Measurements from ENCODE around the gene GET4. TPM values are rescaled to one million over a fixed set of nuclear protein-coding genes. Genes with fewer than 3 reads are reported as not detected.
"Not testable (repeated sequence)": the region's sequence is repeated elsewhere in the genome, so short reads cannot be mapped to it uniquely, and the experiment has no call there.

GET4 gene
- polyA plus RNA-seq, 3 donors = 45.2 to 62.0 (median 61.0) TPM

GRCh38 chr7:926061-927030 lies 50.0 kb downstream of the GET4 start:
- no peak for DNase-seq

DNA sequence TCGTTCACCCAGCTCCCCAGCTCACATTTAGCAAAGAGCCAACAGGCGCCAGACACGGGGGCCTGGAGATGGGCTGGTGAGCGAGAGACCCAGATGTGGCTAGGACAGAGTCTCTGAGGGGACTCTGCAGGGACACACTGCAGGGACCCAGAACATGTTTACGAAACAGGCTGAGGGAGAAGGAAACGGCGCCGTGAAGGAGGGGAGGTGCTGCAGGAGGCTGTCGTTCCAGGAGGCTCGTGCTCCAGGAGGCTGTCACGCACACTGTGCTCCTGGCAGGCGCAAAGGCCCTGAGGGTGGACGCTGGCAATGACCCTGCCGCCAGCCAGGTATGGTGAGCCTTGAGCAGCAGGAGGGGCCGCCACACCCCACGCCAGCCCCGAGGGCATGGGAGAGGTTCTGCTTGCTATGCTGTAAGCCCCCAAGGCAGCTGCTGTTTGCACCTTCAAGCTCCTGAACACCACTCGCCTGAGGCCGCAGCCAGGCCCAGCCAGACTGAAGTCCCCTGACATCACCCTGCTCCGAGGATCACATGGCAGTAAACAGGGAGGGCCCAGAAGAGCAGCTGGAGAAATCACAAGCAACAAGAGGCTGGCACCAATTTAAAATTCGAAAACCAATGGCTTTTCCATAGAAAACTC lies 50.8 kb downstream of the GET4 start:
- DNase-seq = no peak

- DNase-seq = no peak
Observed at GRCh38 chr7:929311-929711, 53.0 kb downstream of the GET4 start.

DNA sequence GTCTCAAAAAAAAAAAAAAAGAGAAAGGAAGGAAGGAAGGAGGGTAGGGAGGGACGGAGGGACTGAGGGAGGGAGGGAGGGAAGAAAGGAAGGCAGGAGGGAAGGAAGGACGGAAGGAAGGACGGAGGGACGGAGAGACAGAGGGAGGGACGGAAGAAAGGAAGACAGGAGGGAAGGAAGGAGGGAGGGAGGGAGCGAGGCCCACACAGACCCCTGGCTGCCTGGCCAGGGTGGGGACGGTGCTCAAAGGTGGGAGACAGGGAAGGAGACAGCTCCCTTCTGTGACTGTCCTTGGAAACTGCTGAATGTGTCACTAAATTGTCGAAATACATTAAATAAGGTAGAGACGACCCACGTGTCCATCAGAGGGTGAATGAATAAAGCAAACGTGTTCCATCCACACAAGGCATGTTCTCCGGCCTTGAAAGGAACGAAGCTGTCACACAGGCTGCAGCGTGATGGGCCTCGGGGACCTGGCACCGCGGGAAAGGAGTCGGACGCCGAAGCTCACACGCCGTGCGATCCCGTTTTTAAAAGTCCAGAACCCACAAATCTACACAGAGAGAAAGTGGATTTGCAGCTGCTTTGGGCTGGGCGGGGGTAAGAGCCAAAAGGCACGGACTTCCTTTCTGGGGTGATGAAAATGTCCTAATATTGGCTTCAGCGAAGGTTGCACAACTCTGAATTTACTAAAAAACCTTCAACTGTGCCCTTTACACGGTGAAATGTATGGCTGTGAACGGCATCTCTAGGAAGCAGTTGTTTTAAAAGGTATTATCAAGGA lies 54.8 kb downstream of the GET4 start:
- DNase-seq = no peak

- DNase-seq = no peak
Observed at GRCh38 chr7:931871-932650, 55.7 kb downstream of the GET4 start.

- DNase-seq = no peak
Observed at GRCh38 chr7:932651-932975, 56.3 kb downstream of the GET4 start.

DNA sequence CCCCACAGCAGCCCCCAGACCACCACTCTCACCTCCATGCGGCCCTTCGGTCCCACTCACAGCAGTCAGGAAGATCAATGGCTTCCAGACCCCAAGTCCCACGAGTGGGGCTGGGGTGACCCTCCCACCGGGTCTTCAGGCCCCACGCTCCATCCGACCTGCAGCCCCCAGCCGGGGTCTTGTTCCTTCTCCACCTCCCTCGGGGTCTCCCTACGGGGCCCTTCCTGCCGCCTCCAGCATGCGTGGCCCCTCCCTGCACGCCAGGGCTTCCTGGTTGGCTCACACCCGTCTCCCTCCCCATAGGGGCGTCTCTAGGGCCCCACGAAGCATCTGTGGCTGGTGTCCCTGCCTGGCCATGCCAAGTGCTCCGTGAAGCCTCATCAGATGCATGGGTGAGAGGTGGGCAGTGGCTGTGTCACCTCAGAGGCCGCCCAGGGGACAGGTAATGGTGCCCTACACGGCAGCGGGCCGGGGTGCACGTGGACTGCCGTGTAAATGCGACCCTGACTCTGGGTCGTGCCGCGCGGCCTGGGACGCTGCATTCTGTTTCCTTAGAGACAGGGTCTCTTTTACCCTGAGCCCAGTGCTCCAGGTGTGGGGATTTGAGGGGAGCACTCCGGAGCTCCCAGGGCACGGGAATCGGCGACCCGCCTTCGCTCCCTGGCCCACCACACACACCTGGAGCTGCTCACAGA lies 58.3 kb downstream of the GET4 start:
- no peak for DNase-seq

DNA sequence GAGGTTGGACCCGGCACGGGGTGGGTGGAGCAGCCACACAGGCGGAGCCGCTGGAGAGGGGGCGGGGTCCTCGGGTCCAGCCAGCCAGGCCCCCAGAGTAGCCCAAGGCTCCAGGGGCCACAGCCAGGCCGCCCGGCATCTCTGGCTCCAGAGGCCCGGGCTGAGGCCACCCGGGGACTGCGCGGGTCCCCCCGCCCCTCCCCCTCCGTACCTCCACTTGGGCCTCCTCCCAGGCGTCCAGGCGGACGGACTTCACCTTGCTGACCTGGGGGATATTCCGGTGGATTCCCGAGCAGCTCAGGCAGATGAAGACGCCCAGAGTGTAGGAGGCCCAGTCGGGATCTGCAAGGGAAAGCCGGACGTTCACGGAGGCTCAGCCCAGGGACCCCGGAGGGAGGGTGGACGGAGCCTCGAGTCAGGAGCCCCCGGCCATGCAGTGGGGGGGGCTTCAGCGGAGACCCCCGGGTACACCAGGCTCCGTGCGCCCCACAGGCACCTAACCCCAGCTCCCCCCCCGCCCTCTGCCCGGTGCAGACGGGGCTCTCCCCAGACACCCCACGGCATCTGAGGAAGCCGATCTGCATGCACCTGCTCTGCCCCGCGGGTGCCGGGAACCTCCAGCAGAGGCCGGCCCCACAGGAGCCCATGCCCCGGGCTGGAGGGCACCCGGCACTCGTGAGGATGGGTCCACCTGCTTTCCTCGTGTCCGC lies 59.0 kb downstream of the GET4 start:
- no peak for DNase-seq

GRCh38 chr7:935874-936385 lies 59.6 kb downstream of the GET4 start:
- DNase-seq = no peak

DNA sequence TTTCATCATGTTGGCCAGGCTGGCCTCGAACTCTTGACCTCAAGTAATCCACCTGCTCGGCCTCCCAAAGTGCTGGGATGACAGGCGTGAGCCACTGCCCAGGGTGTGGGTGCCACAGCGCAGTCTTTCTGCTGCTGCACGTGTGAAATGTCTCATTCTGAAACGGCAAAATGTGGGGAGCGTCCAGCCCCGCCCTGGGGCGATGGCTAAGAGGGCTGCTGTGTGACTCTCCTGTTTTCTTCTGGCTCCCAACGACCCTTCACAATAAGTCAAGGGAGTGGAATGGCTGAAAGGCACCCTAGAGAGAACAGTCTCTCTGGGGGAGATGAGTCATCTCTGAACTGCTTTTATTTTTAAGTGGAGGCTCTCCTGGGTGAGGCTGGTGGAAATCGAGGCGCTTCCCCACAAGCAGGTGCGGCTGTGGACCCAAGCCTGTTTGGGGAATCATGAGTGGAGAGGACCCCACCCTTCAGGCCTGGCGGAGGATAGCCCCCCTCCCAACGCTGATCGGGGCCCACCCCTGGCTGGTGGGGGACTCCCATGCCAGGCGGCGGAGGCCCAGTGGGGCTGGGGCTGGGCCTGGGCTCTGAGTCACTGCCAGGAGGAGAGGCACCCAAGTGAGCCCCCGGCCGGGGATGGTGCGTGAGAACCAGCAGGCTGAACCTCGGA lies 60.2 kb downstream of the GET4 start:
- no peak for DNase-seq

GRCh38 chr7:937856-938484 lies 61.6 kb downstream of the GET4 start:
- DNase-seq = no peak

- DNase-seq = no peak
Observed at GRCh38 chr7:938546-939185, 62.3 kb downstream of the GET4 start.

- DNase-seq = no peak
Observed at GRCh38 chr7:939843-940242, 63.5 kb downstream of the GET4 start.

DNA sequence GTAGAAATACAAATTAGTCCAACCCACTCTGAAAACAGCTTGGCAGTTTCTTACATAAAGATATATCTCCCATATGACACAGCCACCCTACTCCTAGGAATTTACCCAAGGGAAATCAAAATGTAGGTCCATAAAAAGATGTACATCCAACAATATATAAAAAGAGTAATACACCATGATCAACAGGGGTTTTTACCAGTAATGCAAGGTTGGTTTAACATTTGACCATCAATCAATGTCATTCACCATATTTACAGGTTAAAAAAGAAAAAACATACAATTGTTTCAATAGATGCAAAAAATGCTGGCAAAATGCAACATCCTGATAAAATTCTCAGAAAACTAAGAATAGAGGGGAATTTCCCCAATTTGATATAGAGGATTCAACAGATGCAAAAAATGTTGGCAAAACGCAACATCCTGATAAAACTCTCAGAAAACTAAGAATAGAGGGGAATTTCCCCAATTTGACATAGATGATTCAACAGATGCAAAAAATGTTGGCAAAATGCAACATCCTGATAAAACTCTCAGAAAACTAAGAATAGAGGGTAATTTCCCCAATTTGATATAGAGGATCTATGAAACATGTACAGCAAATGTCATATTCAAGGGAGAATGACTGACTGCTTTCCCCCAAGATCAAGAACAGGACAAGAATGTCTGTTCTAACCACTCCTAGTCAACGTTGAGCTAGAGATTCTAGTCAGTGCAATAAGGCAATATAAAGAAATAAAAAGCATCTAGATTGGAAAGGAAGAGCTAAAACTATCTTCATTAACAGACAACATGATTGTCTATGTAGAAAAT lies 64.5 kb downstream of the GET4 start:
- DNase-seq = no peak

GRCh38 chr7:943793-944192 lies 67.4 kb downstream of the GET4 start:
- not testable (repeated sequence) for DNase-seq

GRCh38 chr7:944744-945143 lies 68.4 kb downstream of the GET4 start:
- no peak for DNase-seq

DNA sequence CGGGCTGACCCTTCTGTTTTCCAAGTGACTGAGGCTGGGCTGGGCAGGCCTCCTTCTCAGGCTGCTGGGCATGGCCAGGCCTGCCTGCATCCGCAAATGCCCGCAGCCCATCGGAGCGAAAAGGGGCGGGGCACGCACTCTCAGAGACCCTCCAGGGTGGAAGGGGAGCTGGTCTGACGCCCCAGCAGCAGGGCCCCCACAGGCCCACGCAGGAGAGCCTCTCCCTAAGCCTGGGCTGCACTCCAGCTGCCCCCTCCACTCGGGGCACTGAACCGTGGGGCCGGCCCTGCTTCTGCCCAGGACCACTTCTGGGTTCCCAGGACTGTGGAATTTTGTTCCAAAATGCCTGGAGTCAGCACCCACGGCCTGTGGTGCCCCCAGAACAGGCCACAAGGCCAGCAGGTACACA lies 68.8 kb downstream of the GET4 start:
- DNase-seq = peak; percentile 68
